Stimulated activated CD8-positive, alpha-beta memory T cell treated with anti-CD3 and anti-CD28 coated beads, Interleukin-2, amount 100 ng/mL, for 1 hour (primary cell): ENCODE results near the gene SLC6A1.
"Not testable (repeated sequence)": the region's sequence is repeated elsewhere in the genome, so short reads cannot be mapped to it uniquely, and the experiment has no call there.

Experiments
- DNase-seq, 2 donors: peaks; one replicate each; pipeline ENCODE4 v3.0.0-alpha.2; 2020; ENCODE audit warnings: low read depth in 2 of 2

The SLC6A1 gene

GRCh38 chr3:11059799-11060115 is 67.2 kb downstream of the SLC6A1 start:
- DNase-seq, result no peak

GRCh38 chr3:11060500-11061251 is 68.1 kb downstream of the SLC6A1 start:
- peak in 1 of 2 donors; percentile 7 for DNase-seq

- not testable (repeated sequence) for DNase-seq
Measured at GRCh38 chr3:11061268-11061871, 68.8 kb downstream of the SLC6A1 start.

GRCh38 chr3:11062704-11063103 is 70.2 kb downstream of the SLC6A1 start:
- DNase-seq, result no peak

GRCh38 chr3:11071096-11071755 is 78.7 kb downstream of the SLC6A1 start:
- DNase-seq, result no peak

GRCh38 chr3:11072631-11073030 is 80.1 kb downstream of the SLC6A1 start:
- no peak for DNase-seq

GRCh38 chr3:11074011-11074410 is 81.5 kb downstream of the SLC6A1 start:
- no peak for DNase-seq

GRCh38 chr3:11074451-11074850 is 81.9 kb downstream of the SLC6A1 start:
- no peak for DNase-seq

GRCh38 chr3:11075122-11075521 is 82.6 kb downstream of the SLC6A1 start:
- DNase-seq, result not testable (repeated sequence)

- no peak for DNase-seq
Measured at GRCh38 chr3:11076711-11077110, 84.2 kb downstream of the SLC6A1 start.

- no peak for DNase-seq
Measured at GRCh38 chr3:11077466-11077865, 84.9 kb downstream of the SLC6A1 start.

GRCh38 chr3:11078826-11079515 is 86.4 kb downstream of the SLC6A1 start:
- no peak for DNase-seq

- DNase-seq, result no peak
Measured at GRCh38 chr3:11080492-11080891, 87.9 kb downstream of the SLC6A1 start.

- DNase-seq, result no peak
Measured at GRCh38 chr3:11084098-11084497, 91.5 kb downstream of the SLC6A1 start.

GRCh38 chr3:11084677-11085076 is 92.1 kb downstream of the SLC6A1 start:
- DNase-seq, result no peak

GRCh38 chr3:11085093-11085840 is 92.7 kb downstream of the SLC6A1 start:
- no peak for DNase-seq

GRCh38 chr3:11086856-11087255 is 94.3 kb downstream of the SLC6A1 start:
- no peak for DNase-seq

GRCh38 chr3:11088066-11088465 is 95.5 kb downstream of the SLC6A1 start:
- no peak for DNase-seq

- no peak for DNase-seq
Measured at GRCh38 chr3:11088831-11089230, 96.3 kb downstream of the SLC6A1 start.
